ENCODE data around the gene FOXP1.

FOXP1 gene

GRCh38 chr3:71389911-71390573 is 193.5 kb downstream of the FOXP1 start:
- H3K9me3 Mint-ChIP-seq = peaks cover 2% of the 10 kb centered on the region
- no peaks in the 10 kb centered on the region for H3K36me3 Mint-ChIP-seq (ENCODE audit: low read depth)
- H3K27ac Mint-ChIP-seq = peak overlapping the region; percentile 90 to 96 (median 93)
- H3K4me1 Mint-ChIP-seq = peaks cover 37% of the 10 kb centered on the region
- TF ChIP-seq CTCF (IDR thresholded peaks at IDR 0.05; ENCODE audit: unreplicated experiment in 3 of 3) = no peak
- no peaks in the 10 kb centered on the region for H3K27me3 Mint-ChIP-seq (ENCODE audit: low read depth)
- H3K4me3 Mint-ChIP-seq = peak overlapping the region in 2 of 3 experiments; percentile 45 to 51

GRCh38 chr3:71389191-71389590 is 194.3 kb downstream of the FOXP1 start:
- Mint-ChIP-seq H3K4me1 (peaks cover 37% of the 10 kb centered on the region), H3K36me3 (ENCODE audit: low read depth) (no peaks in the 10 kb centered on the region), H3K4me3 (no peak overlapping the region), H3K27me3 (ENCODE audit: low read depth) (no peaks in the 10 kb centered on the region), H3K9me3 (peaks cover 2% of the 10 kb centered on the region), H3K27ac (no peak overlapping the region)
- TF ChIP-seq CTCF (IDR thresholded peaks at IDR 0.05; ENCODE audit: unreplicated experiment in 3 of 3) = no peak

- Mint-ChIP-seq H3K27ac (peak overlapping the region in 2 of 3 experiments; percentile 15 to 18), H3K9me3 (peaks cover 2% of the 10 kb centered on the region), H3K27me3 (ENCODE audit: low read depth) (no peaks in the 10 kb centered on the region), H3K4me3 (no peak overlapping the region), H3K36me3 (ENCODE audit: low read depth) (no peaks in the 10 kb centered on the region), H3K4me1 (peaks cover 37% of the 10 kb centered on the region)
- no peak for TF ChIP-seq CTCF (IDR thresholded peaks at IDR 0.05; ENCODE audit: unreplicated experiment in 3 of 3)
Observed at GRCh38 chr3:71388535-71389120, 194.9 kb downstream of the FOXP1 start.

GRCh38 chr3:71387586-71387985 is 195.9 kb downstream of the FOXP1 start:
- Mint-ChIP-seq H3K27me3 (ENCODE audit: low read depth) (no peaks in the 10 kb centered on the region), H3K9me3 (peaks cover 2% of the 10 kb centered on the region), H3K36me3 (ENCODE audit: low read depth) (no peaks in the 10 kb centered on the region), H3K4me1 (peaks cover 37% of the 10 kb centered on the region), H3K4me3 (no peak overlapping the region), H3K27ac (no peak overlapping the region)
- TF ChIP-seq CTCF (IDR thresholded peaks at IDR 0.05; ENCODE audit: unreplicated experiment in 3 of 3) = no peak

- no peak overlapping the region for H3K4me3 Mint-ChIP-seq
- TF ChIP-seq CTCF (IDR thresholded peaks at IDR 0.05; ENCODE audit: unreplicated experiment in 3 of 3) = no peak
- peaks cover 14% of the 10 kb centered on the region for H3K4me1 Mint-ChIP-seq
- no peak overlapping the region for H3K27ac Mint-ChIP-seq
- no peaks in the 10 kb centered on the region for H3K27me3 Mint-ChIP-seq (ENCODE audit: low read depth)
- H3K36me3 Mint-ChIP-seq (ENCODE audit: low read depth) = no peaks in the 10 kb centered on the region
- peaks cover 2% of the 10 kb centered on the region for H3K9me3 Mint-ChIP-seq
Observed at GRCh38 chr3:71384837-71385716, 198.5 kb downstream of the FOXP1 start.
